NCI-H524 treated with DMSO at 0.1 percent for 48 hours (cell line): Measurements from ENCODE around the gene DMD.

Source experiments
- DNase-seq: peaks from one replicate; lab custom pipeline; 2025; lab: John Stamatoyannopoulos, UW

The DMD gene

GRCh38 chrX:31178769-31179125, 2032.6 kb downstream of the DMD start:
- DNase-seq = no peak

DNA sequence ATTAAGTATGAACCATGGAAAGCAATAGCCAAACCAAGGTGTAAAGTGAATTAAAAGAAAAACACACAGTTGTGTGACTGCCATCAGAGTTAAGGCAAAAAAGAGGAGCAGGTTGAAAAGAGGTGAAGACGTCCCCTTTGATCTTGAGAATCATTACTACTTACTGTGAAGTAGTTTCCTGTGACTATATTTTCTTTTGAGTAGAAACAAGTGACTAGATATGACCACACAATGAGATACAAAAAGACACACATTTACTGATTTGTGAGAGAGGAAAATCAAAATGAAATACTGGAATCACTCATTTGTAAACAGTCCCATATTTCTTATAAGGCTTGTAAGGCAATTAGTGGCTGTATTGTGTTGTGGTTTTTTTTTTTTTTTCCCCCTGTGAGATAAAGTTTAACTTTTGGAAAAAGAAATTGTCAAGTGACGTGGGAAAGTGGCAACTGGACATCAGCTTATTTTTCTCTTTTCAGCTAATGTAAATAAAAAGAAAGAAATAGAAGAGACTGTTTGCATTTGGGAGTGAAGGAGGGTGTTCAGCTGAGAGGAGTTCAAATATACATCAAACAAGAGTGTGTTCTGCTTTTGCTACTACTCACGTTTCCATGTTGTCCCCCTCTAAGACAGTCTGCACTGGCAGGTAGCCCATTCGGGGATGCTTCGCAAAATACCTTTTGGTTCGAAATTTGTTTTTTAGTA, 2033.1 kb downstream of the DMD start:
- no peak for DNase-seq

DNA sequence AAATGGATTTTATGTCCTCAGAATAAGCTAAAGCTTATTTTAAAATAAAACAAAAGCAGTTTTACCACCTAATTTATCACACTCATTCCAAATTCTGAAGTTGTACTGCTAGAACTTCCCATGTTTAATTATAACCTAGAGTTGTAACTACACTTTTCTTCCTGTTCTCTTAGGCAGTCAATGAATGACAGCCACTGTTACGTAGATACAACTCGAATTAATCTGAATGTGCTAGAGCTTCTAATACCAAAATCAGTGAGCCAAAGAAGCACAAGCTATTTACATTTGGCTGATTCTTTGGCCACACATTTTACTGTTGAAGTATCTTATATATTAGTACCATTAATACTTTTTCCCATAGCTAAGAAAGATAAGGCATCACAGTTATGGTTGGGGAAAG, 2040.6 kb downstream of the DMD start:
- DNase-seq = no peak

DNA sequence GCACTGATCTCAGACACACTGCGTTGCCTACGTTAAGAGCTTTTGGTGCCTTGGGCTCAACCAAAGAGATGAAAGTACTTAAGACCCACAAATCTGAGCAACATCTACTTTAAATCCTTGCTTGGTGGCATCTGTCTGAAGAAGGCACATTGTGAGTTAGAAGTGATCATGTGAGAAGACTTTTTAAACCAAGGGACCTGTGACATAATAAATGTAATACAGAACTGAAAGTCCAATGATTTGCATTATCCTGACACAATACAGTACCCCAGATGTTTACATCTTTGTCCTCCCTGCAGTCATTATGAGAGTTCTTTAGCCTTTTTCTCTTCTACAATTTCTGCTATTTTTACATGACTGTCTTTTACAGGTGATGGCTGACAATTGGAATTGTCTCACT, 2042.8 kb downstream of the DMD start:
- DNase-seq = no peak

GRCh38 chrX:31166832-31167231, 2044.5 kb downstream of the DMD start:
- DNase-seq = no peak

DNA sequence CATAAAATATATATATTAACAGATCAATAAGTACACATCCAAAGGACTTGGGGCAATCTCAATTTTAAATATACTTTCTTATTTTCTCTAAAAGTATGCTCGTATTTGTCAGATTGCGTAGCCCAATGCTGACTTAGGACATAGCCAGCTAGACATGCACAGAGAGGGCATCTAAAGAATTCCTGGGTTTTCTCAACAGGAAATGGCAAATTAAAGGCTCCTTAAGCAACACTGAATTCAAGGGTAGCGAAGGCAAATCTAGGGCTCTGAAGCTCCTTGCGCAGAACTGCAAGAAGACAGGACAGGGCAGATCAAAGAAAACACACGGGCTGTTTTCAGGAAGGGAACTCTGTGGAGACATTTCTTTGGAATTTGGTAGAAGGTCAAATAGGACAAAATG, 2044.9 kb downstream of the DMD start:
- no peak for DNase-seq

- no peak for DNase-seq
Observed at GRCh38 chrX:31165241-31166035, 2045.9 kb downstream of the DMD start.

DNA sequence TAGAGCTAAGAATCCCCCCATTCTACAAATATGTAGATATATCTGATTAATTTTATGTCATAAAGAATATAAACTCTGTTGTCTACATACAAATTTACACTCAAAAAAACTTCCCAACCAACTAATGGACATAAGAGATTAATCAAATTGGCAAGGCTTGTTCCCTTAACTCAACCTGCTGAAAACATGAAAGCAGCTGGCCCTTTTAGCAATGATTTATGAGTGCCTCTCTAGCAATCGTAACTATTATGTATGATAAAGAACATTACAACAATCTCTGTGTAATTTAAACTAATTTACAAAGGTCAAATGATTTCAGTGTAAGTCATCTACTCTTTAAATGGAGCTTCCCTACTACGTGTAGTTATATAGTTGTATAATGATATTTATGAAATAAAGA, 2056.4 kb downstream of the DMD start:
- no peak for DNase-seq

- DNase-seq = no peak
Observed at GRCh38 chrX:31153475-31154047, 2057.8 kb downstream of the DMD start.

- DNase-seq = no peak
Observed at GRCh38 chrX:31147175-31147574, 2064.2 kb downstream of the DMD start.

DNA sequence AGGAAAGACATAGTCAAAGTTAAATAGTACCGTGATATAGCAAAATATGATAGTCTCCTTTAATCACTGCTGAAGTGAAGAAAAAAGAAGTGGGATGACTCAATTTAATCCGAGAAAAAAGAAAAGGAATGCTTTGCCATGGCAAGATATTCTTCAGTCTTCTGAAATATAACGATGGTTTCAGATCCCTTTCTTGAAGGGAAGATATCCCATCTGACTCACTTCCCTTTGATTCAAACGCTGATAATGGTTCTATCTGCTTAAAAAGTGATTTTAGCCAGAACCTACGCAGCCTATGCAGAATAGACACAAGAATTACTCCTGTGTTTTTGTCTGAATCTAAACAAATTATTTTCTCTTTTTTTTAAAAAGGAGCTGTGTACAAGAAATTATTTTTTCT, 2071.4 kb downstream of the DMD start:
- DNase-seq = no peak

DNA sequence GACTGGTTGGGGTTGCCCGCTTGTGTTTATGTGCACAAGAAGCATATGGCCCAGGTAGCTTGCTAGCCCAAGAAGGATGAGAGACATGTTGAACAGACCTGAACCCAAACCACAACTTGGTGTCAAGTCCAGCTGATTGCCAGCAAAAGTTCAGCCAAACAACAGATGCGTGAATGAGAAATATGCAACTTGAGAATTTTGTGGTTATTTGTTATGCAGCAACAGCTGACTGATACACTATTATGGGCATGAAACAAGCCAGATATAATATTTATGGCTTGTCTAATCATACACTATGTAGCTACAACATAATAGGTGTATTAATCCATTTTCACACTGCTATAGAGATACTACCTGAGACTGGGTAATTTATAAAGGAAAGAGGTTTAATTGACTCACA, 2073.2 kb downstream of the DMD start:
- DNase-seq = no peak

DNA sequence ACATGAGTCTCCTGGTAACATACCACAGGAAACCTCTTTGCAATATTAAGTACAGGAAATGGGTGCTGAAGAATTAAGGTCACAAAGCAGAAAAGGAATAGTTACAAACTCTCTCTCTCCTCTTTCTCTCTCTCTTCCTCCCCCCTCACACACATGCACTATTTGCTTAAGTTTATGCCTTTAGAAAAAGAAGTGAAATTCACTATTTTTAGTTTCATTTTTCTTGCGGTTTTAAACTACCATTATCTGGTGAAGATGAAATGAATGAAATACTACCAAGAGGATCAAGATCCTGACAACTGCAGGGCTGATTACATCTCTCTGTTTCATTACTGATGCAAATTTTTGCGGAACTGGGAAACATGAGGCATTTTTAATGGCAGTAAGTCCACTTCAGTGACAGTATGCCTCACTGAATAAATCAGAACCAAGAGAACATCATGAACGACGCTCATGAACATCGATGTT, 2075.2 kb downstream of the DMD start:
- no peak for DNase-seq

DNA sequence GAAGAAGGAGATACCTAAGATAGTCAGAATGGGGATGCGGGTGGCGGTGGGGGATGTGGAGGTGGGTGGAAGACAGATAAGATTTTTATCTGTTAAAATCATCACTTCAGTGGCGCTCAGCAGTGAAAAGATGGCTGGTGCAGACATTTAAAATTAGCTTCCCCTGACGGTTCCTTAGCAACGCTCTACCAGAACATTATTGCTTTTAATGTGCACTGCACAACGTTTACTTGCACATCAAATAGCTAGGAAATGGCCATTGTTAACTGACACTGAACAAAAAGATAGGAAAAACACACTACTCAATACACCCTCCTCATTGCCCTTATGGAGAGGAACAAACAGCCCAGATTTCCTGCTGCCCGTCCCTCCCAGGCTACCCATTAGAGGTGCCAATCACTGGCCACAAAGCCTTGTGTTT, 2078.5 kb downstream of the DMD start:
- DNase-seq = no peak

GRCh38 chrX:31130457-31131220, 2080.7 kb downstream of the DMD start:
- DNase-seq = no peak

DNA sequence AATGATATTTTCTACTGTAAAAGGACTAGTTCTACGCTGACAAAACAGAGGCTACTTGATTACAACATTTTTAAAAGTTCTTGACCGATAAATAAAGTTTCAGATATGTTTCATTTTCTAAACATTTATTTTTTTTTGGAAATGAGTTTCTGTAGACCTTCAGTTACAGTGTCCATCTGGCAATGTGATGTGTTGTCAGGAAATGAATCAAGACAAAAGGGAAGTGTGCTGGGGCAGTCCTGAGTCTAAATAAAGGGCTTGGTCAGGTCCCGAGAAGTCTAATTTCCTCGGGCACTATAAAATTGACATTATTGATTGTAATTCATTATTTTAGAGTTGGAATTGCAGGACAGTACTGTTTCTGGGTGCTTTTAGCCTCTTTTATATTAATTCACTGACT, 2082.5 kb downstream of the DMD start:
- DNase-seq = no peak

DNA sequence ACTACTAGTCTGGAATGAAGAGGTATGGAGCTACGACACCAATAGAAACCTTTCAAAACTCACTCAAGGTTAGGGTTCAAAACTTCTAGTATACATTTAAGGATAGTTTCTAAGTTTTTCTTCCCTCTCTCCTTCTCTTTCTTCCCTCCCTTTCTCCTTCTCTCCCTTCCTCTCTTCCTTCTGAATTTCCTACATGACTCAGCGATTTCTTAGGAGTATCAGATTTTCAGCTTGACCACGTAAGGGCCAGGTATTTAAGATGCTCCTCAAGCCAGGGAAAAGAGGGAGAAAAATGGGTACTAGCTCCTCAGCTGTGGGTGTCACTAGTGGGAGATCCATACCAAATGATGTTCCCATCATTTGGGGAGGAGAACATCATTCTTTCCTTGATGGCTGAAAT, 2083.6 kb downstream of the DMD start:
- no peak for DNase-seq

DNA sequence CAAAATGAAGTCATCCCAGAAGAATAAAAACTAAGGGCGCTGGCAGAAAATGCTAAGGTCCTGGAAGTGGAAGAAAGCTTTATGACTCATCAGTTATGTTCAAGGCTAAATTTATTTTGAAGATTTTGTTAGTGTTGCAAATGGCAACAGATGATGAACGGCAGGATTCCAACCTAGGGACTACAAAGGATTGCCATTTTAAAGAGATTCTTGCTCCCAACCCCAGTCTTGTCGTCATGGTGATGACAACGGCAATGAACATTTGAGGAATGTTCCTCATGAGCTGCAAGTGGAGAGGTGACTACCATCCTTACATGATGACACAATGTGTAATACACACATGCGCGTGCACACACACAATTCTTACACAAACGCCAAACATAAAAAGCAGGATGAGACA, 2085.1 kb downstream of the DMD start:
- no peak for DNase-seq

GRCh38 chrX:31124536-31124935, 2086.8 kb downstream of the DMD start:
- no peak for DNase-seq

- no peak for DNase-seq
Observed at GRCh38 chrX:31123335-31123734, 2088.0 kb downstream of the DMD start.

- DNase-seq = no peak
Observed at GRCh38 chrX:31117266-31117665, 2094.1 kb downstream of the DMD start.

- no peak for DNase-seq
Observed at GRCh38 chrX:31115398-31115797, 2096.0 kb downstream of the DMD start.

- DNase-seq = no peak
Observed at GRCh38 chrX:31114858-31115257, 2096.5 kb downstream of the DMD start.
